Right atrium auricular region (tissue), 2 donors: ENCODE data around the gene STPG4. TPM values are rescaled to one million over a fixed set of nuclear protein-coding genes. Genes with fewer than 3 reads are reported as not detected.

ENCODE experiments used
- DNase-seq: peaks from one replicate; pipeline ENCODE4 v3.0.0-alpha.2; 2019; ENCODE audit warnings: low spot score
- H3K27ac ChIP-seq, 2 donors: fragments of 200-600 bp; sonication (generic); 1 replicate in 1 of 2; 2 replicates in 1 of 2; pipeline ENCODE4 v1.5.1; 2016 to 2019
- H3K27me3 ChIP-seq, 2 donors: fragments of 200-600 bp; sonication (generic); one replicate each; pipeline versions ENCODE4 v1.5.1 to v1.6.0; 2017 to 2019
- H3K36me3 ChIP-seq: fragments of 200-600 bp; sonication (generic); one replicate; pipeline ENCODE4 v1.5.1; 2016
- H3K4me1 ChIP-seq, 2 donors: fragments of 200-600 bp; sonication (generic); one replicate each; pipeline versions ENCODE4 v1.5.1 to v1.6.0; 2017 to 2019
- H3K4me3 ChIP-seq, 2 donors: fragments of 200-600 bp; sonication (generic); 1 replicate in 1 of 2; 2 replicates in 1 of 2; pipeline ENCODE4 v1.5.1; 2017 to 2019; ENCODE audit warnings: mild to moderate bottlenecking in 1 of 2, moderate library complexity in 1 of 2
- H3K9me3 ChIP-seq, 2 donors: fragments of 200-600 bp; sonication (generic); one replicate each; pipeline ENCODE4 v1.5.1; 2019
- CTCF ChIP-seq, 2 donors: fragments of 200-600 bp; sonication (generic); IDR thresholded peaks; one replicate each; pipeline ENCODE4 v1.5.1; 2019; ENCODE audit warnings: antibody characterized with exemption in 2 of 2
- total RNA-seq, 2 donors: library from RNA; depleted of rRNA; stranded (reverse); fragments of >200 nt; gene quantifications; one replicate each; pipeline ENCODE4 v1.1.0, GENCODE V29; 2016

The STPG4 gene
- total RNA-seq, 2 donors from 2014 or later: not detected

GRCh38 chr2:47076586-47077441, 78.3 kb downstream of the STPG4 start:
- peak; percentile 89 for DNase-seq
- no peaks in the 10 kb centered on the region for H3K27me3 ChIP-seq

GRCh38 chr2:47076126-47076506, 79.0 kb downstream of the STPG4 start:
- Histone ChIP-seq H3K4me3 (no peak overlapping the region), H3K36me3 (no peaks in the 10 kb centered on the region), H3K9me3 (no peaks in the 10 kb centered on the region), H3K27ac (peak overlapping the region; percentile 66 to 74), H3K4me1 (peaks cover 0 to 91% of the 10 kb centered on the region in 2 donors), H3K27me3 (no peaks in the 10 kb centered on the region)
- DNase-seq: no peak
- TF ChIP-seq CTCF (IDR thresholded peaks at IDR 0.05): no peak

More at GRCh38 chr2:47076586-47077441, 78.3 kb downstream of the STPG4 start:
- Histone ChIP-seq H3K27ac (peak overlapping the region; percentile 66 to 74), H3K36me3 (no peaks in the 10 kb centered on the region), H3K4me1 (peaks cover 0 to 84% of the 10 kb centered on the region in 2 donors), H3K4me3 (no peak overlapping the region), H3K9me3 (no peaks in the 10 kb centered on the region)
- TF ChIP-seq CTCF (IDR thresholded peaks at IDR 0.05): no peak

- no peak for TF ChIP-seq CTCF (IDR thresholded peaks at IDR 0.05)
- Histone ChIP-seq H3K27me3 (no peaks in the 10 kb centered on the region), H3K4me1 (peaks cover 0 to 94% of the 10 kb centered on the region in 2 donors), H3K9me3 (no peaks in the 10 kb centered on the region), H3K27ac (peak overlapping the region; percentile 66 to 74), H3K4me3 (no peak overlapping the region), H3K36me3 (no peaks in the 10 kb centered on the region)
- no peak for DNase-seq
Measured at GRCh38 chr2:47075361-47076125, 79.6 kb downstream of the STPG4 start.

- DNase-seq: no peak
- H3K4me3 ChIP-seq: no peak overlapping the region
- no peaks in the 10 kb centered on the region for H3K27me3 ChIP-seq
- no peaks in the 10 kb centered on the region for H3K9me3 ChIP-seq
- TF ChIP-seq CTCF (IDR thresholded peaks at IDR 0.05): no peak
- H3K27ac ChIP-seq: peak overlapping the region; percentile 36 to 88
- H3K4me1 ChIP-seq: peaks cover 0 to 94% of the 10 kb centered on the region in 2 donors
- no peaks in the 10 kb centered on the region for H3K36me3 ChIP-seq
Measured at GRCh38 chr2:47074691-47075090, 80.4 kb downstream of the STPG4 start.

GRCh38 chr2:47073641-47074040, 81.5 kb downstream of the STPG4 start:
- Histone ChIP-seq H3K4me3 (no peak overlapping the region), H3K36me3 (no peaks in the 10 kb centered on the region), H3K27ac (peak overlapping the region; percentile 88 to 93), H3K9me3 (no peaks in the 10 kb centered on the region), H3K27me3 (no peaks in the 10 kb centered on the region), H3K4me1 (peaks cover 0 to 94% of the 10 kb centered on the region in 2 donors)
- no peak for DNase-seq
- TF ChIP-seq CTCF (IDR thresholded peaks at IDR 0.05): no peak
